ENCODE data around the gene SIPA1. TPM values are rescaled to one million over a fixed set of nuclear protein-coding genes. Genes with fewer than 3 reads are reported as not detected.

The SIPA1 gene
- total and polyA plus RNA-seq, 2 of the 8 experiments (the other 6 are each of a cell fraction or from before 2014, with no cell fraction given): 35.3 to 72.2 TPM

DNA sequence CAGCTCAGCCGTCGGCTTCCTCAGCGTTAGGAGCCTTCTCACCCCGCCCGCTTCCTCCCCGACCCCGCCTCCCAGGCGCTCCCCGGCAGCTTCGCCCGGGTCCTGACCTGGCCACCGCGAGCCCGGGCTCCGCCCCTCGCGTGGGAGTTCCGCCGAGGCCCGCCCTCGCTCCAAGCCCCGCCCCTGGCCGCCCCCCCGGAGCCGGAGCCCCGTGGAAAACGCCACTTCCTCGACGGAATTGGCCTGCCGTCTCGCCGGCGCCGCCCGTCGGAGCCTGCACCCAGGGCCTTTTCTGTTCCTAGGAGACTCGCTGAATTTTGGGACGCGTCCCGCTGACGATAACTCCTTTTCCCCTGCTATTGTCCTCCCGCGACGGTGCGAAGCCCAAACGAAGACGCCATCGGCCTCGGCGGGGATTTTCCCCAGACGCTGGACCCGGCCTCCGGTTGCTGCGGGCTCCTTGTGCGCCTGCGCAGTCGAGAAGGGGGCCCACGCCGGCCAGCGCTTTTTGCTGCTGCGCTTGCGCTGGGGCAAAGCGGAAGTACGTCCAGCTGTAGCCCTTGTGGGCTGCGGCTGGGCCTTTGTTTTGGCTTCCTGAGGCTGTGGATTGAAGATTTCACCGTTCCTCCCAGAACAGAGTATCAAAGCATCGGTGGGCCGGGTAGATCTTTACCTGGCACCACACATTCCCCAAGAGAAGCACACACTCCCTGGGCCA, 14.8 kb downstream of the SIPA1 start:
- 2% methylated on average over 36 of the region's 68 CpGs; no CpG with 5 or more reads in 1 of the 2 experiments for WGBS, 2 experiments (ENCODE audit: extremely low coverage in 1 of 2, insufficient coverage in 1 of 2, insufficient read length in 1 of 2, insufficient replicate concordance in 2 of 2, low coverage in 1 of 2, low lambda C conversion rate in 2 of 2, missing lambda C conversion rate in 1 of 2)
- Histone ChIP-seq H3K27me3 (replicated peaks in 1 of 4; ENCODE audit: control insufficient read depth in 3 of 4, extremely low read depth in 1 of 4, insufficient read depth in 3 of 4, low read length in 3 of 4) (peaks cover 0 to 4% (median 2%) of the 10 kb centered on the region in 4 experiments; a peak in 1 of 7 replicates), H3K18ac (ENCODE audit: extremely low read depth, low read length) (peak overlapping the region; percentile 99), H3K23me2 (ENCODE audit: low read depth, low read length) (peaks cover 2% of the 10 kb centered on the region; the same call in 1 of the 2 replicates), H2BK120ac (replicated peaks; ENCODE audit: low read depth, low read length) (no peak overlapping the region), H4K91ac (replicated peaks; ENCODE audit: insufficient read length, low read length) (peak overlapping the region; percentile 95), H3K14ac (ENCODE audit: insufficient read length) (no peak overlapping the region), H2BK20ac (ENCODE audit: low read length) (no peak overlapping the region), H3K56ac (replicated peaks; ENCODE audit: insufficient read length, low read depth, low read length) (peak overlapping the region; percentile 71), H3K4ac (replicated peaks; ENCODE audit: insufficient read length, low read depth, low read length) (no peak overlapping the region), H3K79me1 (ENCODE audit: low read depth, low read length) (peaks cover 2% of the 10 kb centered on the region; the same call in 1 of the 2 replicates), H3K4me3 (ENCODE audit: extremely low read depth in 1 of 4, insufficient read depth in 2 of 4, low read depth in 3 of 4, low read length in 4 of 4) (peak overlapping the region; percentile 45 to 72 (median 60)), H3K4me2 (ENCODE audit: insufficient read depth in 1 of 2, low read depth in 2 of 2, low read length in 2 of 2) (peak overlapping the region; percentile 88 to 91), H3K36me3 (ENCODE audit: control insufficient read depth in 2 of 4, insufficient read depth in 4 of 4, low read length in 3 of 4) (peaks cover 15 to 31% (median 19%) of the 10 kb centered on the region in 4 experiments), H4K8ac (ENCODE audit: extremely low read depth, insufficient read depth, low read length) (peak overlapping the region; percentile 91), H2BK15ac (ENCODE audit: low read length) (0 out of 2 replicates have a peak overlapping the region, but pooled peaks have one; percentile 49), H4K20me1 (replicated peaks in 1 of 2; ENCODE audit: control insufficient read depth in 1 of 2, insufficient read depth in 2 of 2, low read length in 2 of 2) (peaks cover 2 to 13% of the 10 kb centered on the region in 2 experiments), H3K23ac (ENCODE audit: insufficient read length) (no peak overlapping the region), H3K4me1 (replicated peaks in 1 of 4; ENCODE audit: control insufficient read depth in 3 of 4, insufficient read depth in 4 of 4, low read length in 3 of 4) (peaks cover 0 to 12% (median 8%) of the 10 kb centered on the region in 4 experiments; a peak in 5 of 7 replicates), H2BK12ac (ENCODE audit: low read depth, low read length) (peak overlapping the region; percentile 32; the same call in 1 of the 2 replicates), H2BK5ac (ENCODE audit: low read depth, low read length) (peak overlapping the region; percentile 85), H3K9me3 (ENCODE audit: insufficient read depth in 2 of 2, low read depth in 1 of 2, low read length in 1 of 2) (no peaks in the 10 kb centered on the region), H4K5ac (ENCODE audit: insufficient read length, low read depth, low read length) (peak overlapping the region; percentile 84), H2AK5ac (ENCODE audit: low read depth, low read length) (no peak overlapping the region), H3K27ac (ENCODE audit: low read depth, low read length) (peak overlapping the region; percentile 77), H3K9ac (replicated peaks in 1 of 4; ENCODE audit: extremely low read depth in 1 of 4, low read depth in 3 of 4, low read length in 3 of 4) (peak overlapping the region; percentile 35 to 68 (median 64)), H3K79me2 (ENCODE audit: control insufficient read depth in 1 of 2, insufficient read depth in 2 of 2, low read length in 2 of 2) (no peaks in the 10 kb centered on the region), H2AFZ (ENCODE audit: low read length) (no peak overlapping the region; the same call in 1 of the 2 replicates)
- DNase-seq (ENCODE audit: low read depth in 1 of 2, low spot score in 2 of 2): peak in 1 of 2 experiments; percentile 93
- no peak for FAIRE-seq
- CTCF ChIA-PET (ENCODE audit: partially characterized antibody): interaction anchor here (0.7 to 3.7 kb wide), 13 partner anchors 9 to 198 kb away, joined by 3 to 16 read pairs (median 4); partner anchors contain the start of genes RELA and SIPA1
- POLR2A ChIA-PET (ENCODE audit: partially characterized antibody): interaction anchor here (0.6 to 5.3 kb wide), 20 partner anchors 10 to 399 kb away, joined by 3 to 56 read pairs (median 4); partner anchors contain the start of genes FIBP, KAT5, MUS81 and PCNX3
- TF ChIP-seq, protein P1, sequence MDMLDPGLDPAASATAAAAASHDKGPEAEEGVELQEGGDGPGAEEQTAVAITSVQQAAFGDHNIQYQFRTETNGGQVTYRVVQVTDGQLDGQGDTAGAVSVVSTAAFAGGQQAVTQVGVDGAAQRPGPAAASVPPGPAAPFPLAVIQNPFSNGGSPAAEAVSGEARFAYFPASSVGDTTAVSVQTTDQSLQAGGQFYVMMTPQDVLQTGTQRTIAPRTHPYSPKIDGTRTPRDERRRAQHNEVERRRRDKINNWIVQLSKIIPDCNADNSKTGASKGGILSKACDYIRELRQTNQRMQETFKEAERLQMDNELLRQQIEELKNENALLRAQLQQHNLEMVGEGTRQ (IDR thresholded peaks at IDR 0.05; ENCODE audit: low read length): no peak
- TF ChIP-seq FOSL1 (IDR thresholded peaks at IDR 0.05; ENCODE audit: insufficient read depth, low read depth, low read length) (no peak), SUZ12 (IDR thresholded peaks at IDR 0.05; ENCODE audit: low read length) (no peak), PHF8 (conservative IDR thresholded peaks at IDR 0.05; ENCODE audit: low read depth, low read length) (peak; percentile 63; the same call in 1 of the 2 replicates), KDM5A (IDR thresholded peaks at IDR 0.05; ENCODE audit: low read length) (no peak), YY1 (IDR thresholded peaks at IDR 0.05; ENCODE audit: low read depth, low read length) (0 out of 2 replicates have a peak, but pooled peaks have one; percentile 22), CTBP2 (IDR thresholded peaks at IDR 0.05; ENCODE audit: borderline replicate concordance, insufficient read depth, insufficient read length, low read length) (no peak), GTF2F1 (IDR thresholded peaks at IDR 0.05; ENCODE audit: borderline replicate concordance, low read depth, low read length) (no peak), CHD1 (IDR thresholded peaks at IDR 0.05; ENCODE audit: low read depth, low read length) (no peak), POLR2AphosphoS5 (IDR thresholded peaks at IDR 0.05; ENCODE audit: low read depth, low read length) (no peak; the same call in none of the 2 replicates)

All from H1 (cell line).